GM12878 (cell line): Measurements from ENCODE around the gene PRKRA. TPM values are rescaled to one million over a fixed set of nuclear protein-coding genes. Genes with fewer than 3 reads are reported as not detected.
A peak's percentile ranks its signal among the peaks of the same experiment; 100 is the strongest.

ENCODE experiments used
- CHD2 ChIP-seq: IDR thresholded peaks from 2 replicates; pipeline ENCODE4 v1.6.1; 2011; ENCODE audit warnings: low read depth, low read length, improper control_type of control experiment, borderline replicate concordance
- GATAD2B ChIP-seq: fragments of 450-650 bp; conservative IDR thresholded peaks from 2 replicates; pipeline ENCODE4 v1.6.1; 2017; ENCODE audit warnings: low read depth, mild to moderate bottlenecking, moderate library complexity
- NBN ChIP-seq: fragments of 450-650 bp; IDR thresholded peaks from 2 replicates; pipeline ENCODE4 v1.6.1; 2016
- POLR2AphosphoS5 ChIP-seq: IDR thresholded peaks from 2 replicates; pipeline ENCODE4 v1.6.1; 2011; ENCODE audit warnings: mild to moderate bottlenecking, low read length, inconsistent platforms
- POU2F2 ChIP-seq: IDR thresholded peaks from 3 replicates; pipeline ENCODE4 v1.6.1; 2011; ENCODE audit warnings: low read depth, mild to moderate bottlenecking, low read length, borderline replicate concordance
- RAD21 ChIP-seq: IDR thresholded peaks from 2 replicates; pipeline ENCODE4 v1.6.1; 2011; ENCODE audit warnings: mild to moderate bottlenecking, low read depth, low read length, moderate library complexity; ENCODE audit not compliant: insufficient read depth
- SIN3A ChIP-seq: IDR thresholded peaks from 2 replicates; pipeline ENCODE4 v1.6.1; 2012; ENCODE audit warnings: low read depth, low read length, improper control_type of control experiment
- SMAD1 ChIP-seq: fragments of 450-650 bp; IDR thresholded peaks from 2 replicates; pipeline ENCODE4 v1.6.1; 2018; ENCODE audit warnings: mild to moderate bottlenecking, low read depth; ENCODE audit not compliant: partially characterized antibody
- SMC3 ChIP-seq: IDR thresholded peaks from 2 replicates; pipeline ENCODE4 v1.6.1; 2011; ENCODE audit warnings: low read length, improper control_type of control experiment, borderline replicate concordance
- SREBF1 ChIP-seq: IDR thresholded peaks from 2 replicates; pipeline ENCODE4 v1.6.1; 2012; ENCODE audit warnings: mild to moderate bottlenecking, low read length
- TCF12 ChIP-seq: IDR thresholded peaks from 2 replicates; pipeline ENCODE4 v1.6.1; 2011; ENCODE audit warnings: low read depth, mild to moderate bottlenecking, low read length
- ZNF384 ChIP-seq: IDR thresholded peaks from 2 replicates; pipeline ENCODE4 v1.6.1; 2012; ENCODE audit warnings: low read depth, mild to moderate bottlenecking, low read length, improper control_type of control experiment, borderline replicate concordance
- polyA plus RNA-seq, 11 experiments: library from polyadenylated mRNA; depleted of rRNA in 4 of 11; unstranded in 6 of 11; stranded (reverse) in 5 of 11; fragments of >200 nt; fragmentation: Nextera tagmentation in 4 of 11; fragmentation: Illumina TruSeq in 1 of 11; extraction: Ambion mirVana in 4 of 11; extraction: Trizol in 1 of 11; gene quantifications; 1 replicate in 1 of 11; 2 replicates in 10 of 11; pipeline versions ENCODE4 v1.2.1 to v1.2.3, GENCODE V29; 2011 to 2016; ENCODE audit warnings: inconsistent platforms in 2 of 11, missing spikeins in 2 of 11, low read depth in 1 of 11
- total RNA-seq, 4 experiments: library from RNA; depleted of rRNA in 3 of 4; stranded (reverse); fragments of >200 nt in 3 of 4; fragmentation: Illumina TruSeq in 1 of 4; extraction: Trizol in 1 of 4; gene quantifications; 2 replicates each; pipeline versions ENCODE4 v1.2.1 to v1.2.3, GENCODE V29; 2013 to 2021
- TF ChIP-seq, protein P1 (sequence below): fragments of 450-650 bp; IDR thresholded peaks from 2 replicates; pipeline ENCODE4 v1.6.1; 2017; ENCODE audit warnings: mild to moderate bottlenecking, moderate library complexity
- TF ChIP-seq, protein P2 (sequence below): fragments of 150-350 bp; IDR thresholded peaks from 2 replicates; pipeline ENCODE4 v1.6.1; 2014; ENCODE audit warnings: mild to moderate bottlenecking, low read depth, low read length
- TF ChIP-seq, protein P3 (sequence below): fragments of 450-650 bp; conservative IDR thresholded peaks from 2 replicates; pipeline ENCODE4 v1.6.1; 2017; ENCODE audit warnings: mild to moderate bottlenecking, moderate library complexity
- TF ChIP-seq, protein P4 (sequence below): IDR thresholded peaks from 2 replicates; pipeline ENCODE4 v1.6.1; 2011; ENCODE audit warnings: low read depth, low read length, improper control_type of control experiment, borderline replicate concordance
- TF ChIP-seq, protein P5 (sequence below): fragments of 450-650 bp; IDR thresholded peaks from 2 replicates; pipeline ENCODE4 v1.6.1; 2017; ENCODE audit warnings: mild to moderate bottlenecking, low read depth, inconsistent platforms; ENCODE audit not compliant: poor library complexity, severe bottlenecking
- TF ChIP-seq, protein P6 (sequence below): IDR thresholded peaks from 2 replicates; pipeline ENCODE4 v1.6.1; 2011; ENCODE audit warnings: mild to moderate bottlenecking, low read depth, low read length, moderate library complexity; ENCODE audit not compliant: insufficient replicate concordance

PRKRA gene
- total and polyA plus RNA-seq, 10 of the 15 experiments (the other 5 are each of a cell fraction or from before 2014, with no cell fraction given) = 19.1 to 75.6 (median 51.7) TPM

DNA sequence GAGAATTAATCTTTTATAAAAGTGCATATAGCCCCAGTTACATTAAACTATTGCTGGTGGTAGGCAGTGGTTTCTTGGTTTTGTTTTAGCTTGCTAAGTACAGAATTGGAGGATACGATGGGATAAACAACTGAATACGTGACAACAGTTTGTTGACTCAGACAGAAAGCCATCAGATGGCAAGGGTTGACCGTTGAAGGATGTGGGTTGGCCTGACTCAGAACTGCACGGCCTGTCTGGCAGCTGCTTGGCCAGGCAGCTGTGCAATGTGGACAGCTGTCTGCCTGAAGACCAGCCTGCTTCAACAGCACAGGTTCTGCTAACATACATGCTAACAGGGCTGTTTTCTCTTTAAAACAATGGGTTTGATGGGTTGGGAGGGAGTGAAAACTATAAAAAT, 46.6 kb downstream of the PRKRA start (continued):
- TF ChIP-seq GATAD2B = 0 out of 2 replicates have a peak, but pooled peaks have one; percentile 52
- no peak for TF ChIP-seq SREBF1
- TF ChIP-seq, protein P1, sequence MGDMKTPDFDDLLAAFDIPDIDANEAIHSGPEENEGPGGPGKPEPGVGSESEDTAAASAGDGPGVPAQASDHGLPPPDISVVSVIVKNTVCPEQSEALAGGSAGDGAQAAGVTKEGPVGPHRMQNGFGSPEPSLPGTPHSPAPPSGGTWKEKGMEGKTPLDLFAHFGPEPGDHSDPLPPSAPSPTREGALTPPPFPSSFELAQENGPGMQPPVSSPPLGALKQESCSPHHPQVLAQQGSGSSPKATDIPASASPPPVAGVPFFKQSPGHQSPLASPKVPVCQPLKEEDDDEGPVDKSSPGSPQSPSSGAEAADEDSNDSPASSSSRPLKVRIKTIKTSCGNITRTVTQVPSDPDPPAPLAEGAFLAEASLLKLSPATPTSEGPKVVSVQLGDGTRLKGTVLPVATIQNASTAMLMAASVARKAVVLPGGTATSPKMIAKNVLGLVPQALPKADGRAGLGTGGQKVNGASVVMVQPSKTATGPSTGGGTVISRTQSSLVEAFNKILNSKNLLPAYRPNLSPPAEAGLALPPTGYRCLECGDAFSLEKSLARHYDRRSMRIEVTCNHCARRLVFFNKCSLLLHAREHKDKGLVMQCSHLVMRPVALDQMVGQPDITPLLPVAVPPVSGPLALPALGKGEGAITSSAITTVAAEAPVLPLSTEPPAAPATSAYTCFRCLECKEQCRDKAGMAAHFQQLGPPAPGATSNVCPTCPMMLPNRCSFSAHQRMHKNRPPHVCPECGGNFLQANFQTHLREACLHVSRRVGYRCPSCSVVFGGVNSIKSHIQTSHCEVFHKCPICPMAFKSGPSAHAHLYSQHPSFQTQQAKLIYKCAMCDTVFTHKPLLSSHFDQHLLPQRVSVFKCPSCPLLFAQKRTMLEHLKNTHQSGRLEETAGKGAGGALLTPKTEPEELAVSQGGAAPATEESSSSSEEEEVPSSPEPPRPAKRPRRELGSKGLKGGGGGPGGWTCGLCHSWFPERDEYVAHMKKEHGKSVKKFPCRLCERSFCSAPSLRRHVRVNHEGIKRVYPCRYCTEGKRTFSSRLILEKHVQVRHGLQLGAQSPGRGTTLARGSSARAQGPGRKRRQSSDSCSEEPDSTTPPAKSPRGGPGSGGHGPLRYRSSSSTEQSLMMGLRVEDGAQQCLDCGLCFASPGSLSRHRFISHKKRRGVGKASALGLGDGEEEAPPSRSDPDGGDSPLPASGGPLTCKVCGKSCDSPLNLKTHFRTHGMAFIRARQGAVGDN = peak; percentile 95
- TF ChIP-seq, protein P2, sequence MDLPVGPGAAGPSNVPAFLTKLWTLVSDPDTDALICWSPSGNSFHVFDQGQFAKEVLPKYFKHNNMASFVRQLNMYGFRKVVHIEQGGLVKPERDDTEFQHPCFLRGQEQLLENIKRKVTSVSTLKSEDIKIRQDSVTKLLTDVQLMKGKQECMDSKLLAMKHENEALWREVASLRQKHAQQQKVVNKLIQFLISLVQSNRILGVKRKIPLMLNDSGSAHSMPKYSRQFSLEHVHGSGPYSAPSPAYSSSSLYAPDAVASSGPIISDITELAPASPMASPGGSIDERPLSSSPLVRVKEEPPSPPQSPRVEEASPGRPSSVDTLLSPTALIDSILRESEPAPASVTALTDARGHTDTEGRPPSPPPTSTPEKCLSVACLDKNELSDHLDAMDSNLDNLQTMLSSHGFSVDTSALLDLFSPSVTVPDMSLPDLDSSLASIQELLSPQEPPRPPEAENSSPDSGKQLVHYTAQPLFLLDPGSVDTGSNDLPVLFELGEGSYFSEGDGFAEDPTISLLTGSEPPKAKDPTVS = no peak
- TF ChIP-seq POLR2AphosphoS5 = peak; percentile 74; the same call in 1 of the 2 replicates
- TF ChIP-seq, protein P3, sequence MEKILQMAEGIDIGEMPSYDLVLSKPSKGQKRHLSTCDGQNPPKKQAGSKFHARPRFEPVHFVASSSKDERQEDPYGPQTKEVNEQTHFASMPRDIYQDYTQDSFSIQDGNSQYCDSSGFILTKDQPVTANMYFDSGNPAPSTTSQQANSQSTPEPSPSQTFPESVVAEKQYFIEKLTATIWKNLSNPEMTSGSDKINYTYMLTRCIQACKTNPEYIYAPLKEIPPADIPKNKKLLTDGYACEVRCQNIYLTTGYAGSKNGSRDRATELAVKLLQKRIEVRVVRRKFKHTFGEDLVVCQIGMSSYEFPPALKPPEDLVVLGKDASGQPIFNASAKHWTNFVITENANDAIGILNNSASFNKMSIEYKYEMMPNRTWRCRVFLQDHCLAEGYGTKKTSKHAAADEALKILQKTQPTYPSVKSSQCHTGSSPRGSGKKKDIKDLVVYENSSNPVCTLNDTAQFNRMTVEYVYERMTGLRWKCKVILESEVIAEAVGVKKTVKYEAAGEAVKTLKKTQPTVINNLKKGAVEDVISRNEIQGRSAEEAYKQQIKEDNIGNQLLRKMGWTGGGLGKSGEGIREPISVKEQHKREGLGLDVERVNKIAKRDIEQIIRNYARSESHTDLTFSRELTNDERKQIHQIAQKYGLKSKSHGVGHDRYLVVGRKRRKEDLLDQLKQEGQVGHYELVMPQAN = peak; percentile 37; the same call in 1 of the 2 replicates
- TF ChIP-seq, protein P4, sequence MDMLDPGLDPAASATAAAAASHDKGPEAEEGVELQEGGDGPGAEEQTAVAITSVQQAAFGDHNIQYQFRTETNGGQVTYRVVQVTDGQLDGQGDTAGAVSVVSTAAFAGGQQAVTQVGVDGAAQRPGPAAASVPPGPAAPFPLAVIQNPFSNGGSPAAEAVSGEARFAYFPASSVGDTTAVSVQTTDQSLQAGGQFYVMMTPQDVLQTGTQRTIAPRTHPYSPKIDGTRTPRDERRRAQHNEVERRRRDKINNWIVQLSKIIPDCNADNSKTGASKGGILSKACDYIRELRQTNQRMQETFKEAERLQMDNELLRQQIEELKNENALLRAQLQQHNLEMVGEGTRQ = no peak; the same call in 1 of the 2 replicates
- no peak for TF ChIP-seq RAD21
- peak; percentile 92 for TF ChIP-seq CHD2
- no peak for TF ChIP-seq SIN3A
- no peak for TF ChIP-seq ZNF384
- TF ChIP-seq NBN = peak; percentile 90
- peak; percentile 100 for TF ChIP-seq TCF12
- TF ChIP-seq, protein P5, sequence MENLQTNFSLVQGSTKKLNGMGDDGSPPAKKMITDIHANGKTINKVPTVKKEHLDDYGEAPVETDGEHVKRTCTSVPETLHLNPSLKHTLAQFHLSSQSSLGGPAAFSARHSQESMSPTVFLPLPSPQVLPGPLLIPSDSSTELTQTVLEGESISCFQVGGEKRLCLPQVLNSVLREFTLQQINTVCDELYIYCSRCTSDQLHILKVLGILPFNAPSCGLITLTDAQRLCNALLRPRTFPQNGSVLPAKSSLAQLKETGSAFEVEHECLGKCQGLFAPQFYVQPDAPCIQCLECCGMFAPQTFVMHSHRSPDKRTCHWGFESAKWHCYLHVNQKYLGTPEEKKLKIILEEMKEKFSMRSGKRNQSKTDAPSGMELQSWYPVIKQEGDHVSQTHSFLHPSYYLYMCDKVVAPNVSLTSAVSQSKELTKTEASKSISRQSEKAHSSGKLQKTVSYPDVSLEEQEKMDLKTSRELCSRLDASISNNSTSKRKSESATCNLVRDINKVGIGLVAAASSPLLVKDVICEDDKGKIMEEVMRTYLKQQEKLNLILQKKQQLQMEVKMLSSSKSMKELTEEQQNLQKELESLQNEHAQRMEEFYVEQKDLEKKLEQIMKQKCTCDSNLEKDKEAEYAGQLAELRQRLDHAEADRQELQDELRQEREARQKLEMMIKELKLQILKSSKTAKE = peak; percentile 98
- TF ChIP-seq, protein P6, sequence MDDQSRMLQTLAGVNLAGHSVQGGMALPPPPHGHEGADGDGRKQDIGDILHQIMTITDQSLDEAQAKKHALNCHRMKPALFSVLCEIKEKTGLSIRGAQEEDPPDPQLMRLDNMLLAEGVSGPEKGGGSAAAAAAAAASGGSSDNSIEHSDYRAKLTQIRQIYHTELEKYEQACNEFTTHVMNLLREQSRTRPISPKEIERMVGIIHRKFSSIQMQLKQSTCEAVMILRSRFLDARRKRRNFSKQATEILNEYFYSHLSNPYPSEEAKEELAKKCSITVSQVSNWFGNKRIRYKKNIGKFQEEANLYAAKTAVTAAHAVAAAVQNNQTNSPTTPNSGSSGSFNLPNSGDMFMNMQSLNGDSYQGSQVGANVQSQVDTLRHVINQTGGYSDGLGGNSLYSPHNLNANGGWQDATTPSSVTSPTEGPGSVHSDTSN = peak; percentile 74
- peak; percentile 89 for TF ChIP-seq POU2F2
- TF ChIP-seq SMC3 = no peak
- TF ChIP-seq SMAD1 = no peak
